ENCODE measurements around the gene CUBN. TPM values are rescaled to one million over a fixed set of nuclear protein-coding genes. Genes with fewer than 3 reads are reported as not detected.
"Not testable (repeated sequence)": the region's sequence is repeated elsewhere in the genome, so short reads cannot be mapped to it uniquely, and the experiment has no call there.

Gene CUBN
- total RNA-seq, 1 donor from 2014 or later = 0.77 TPM

- no peak for ATAC-seq
- intact Hi-C loops (cut with micrococcal nuclease) = no loop called here
- no peak for DNase-seq
These were observed 262.1 kb downstream of the CUBN start for GRCh38 chr10:16867556-16867955.

- DNase-seq = no peak
- intact Hi-C loops (cut with micrococcal nuclease) = no loop called here
- ATAC-seq = no peak
These were observed 262.9 kb downstream of the CUBN start for GRCh38 chr10:16866541-16867275.

DNA sequence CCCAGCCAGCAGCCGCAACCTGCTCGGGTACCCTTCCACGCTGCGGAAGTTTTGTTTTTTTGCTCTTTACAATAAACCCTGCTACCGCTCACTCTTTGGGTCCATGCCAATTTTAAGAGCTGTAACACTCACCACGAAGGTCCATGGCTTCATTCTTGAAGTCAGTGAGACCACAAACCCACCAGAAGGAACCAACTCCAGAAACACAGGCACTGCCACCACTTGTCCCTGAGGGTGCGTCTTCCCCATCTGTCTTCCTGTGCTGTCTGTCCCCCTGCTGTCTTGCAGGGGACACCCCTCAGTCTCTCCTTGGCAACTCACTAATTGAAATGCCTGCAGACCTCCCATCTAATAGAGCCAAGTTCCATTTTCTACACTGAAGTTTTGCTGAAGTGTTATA lies 263.8 kb downstream of the CUBN start:
- ATAC-seq (no peak), DNase-seq (no peak)

DNA sequence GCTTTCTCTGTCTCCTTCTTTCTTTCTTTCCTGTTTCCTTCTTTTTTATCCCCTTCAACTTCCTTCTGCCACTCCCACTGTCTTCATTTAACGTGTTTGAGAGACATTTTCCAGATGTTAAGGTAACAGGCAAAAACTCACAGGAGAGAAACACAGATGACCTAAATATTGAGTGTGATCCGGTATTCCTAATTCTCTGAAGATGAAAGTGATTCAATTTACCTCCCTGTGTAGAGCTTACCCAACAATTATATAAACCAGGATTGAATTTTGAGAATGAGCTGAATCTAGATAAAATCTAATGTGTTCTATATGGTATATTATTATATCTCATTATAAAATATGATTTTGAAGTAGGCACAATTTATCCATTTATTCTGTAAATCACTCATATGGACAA lies 265.8 kb downstream of the CUBN start:
- no peak for ATAC-seq
- intact Hi-C loops (cut with micrococcal nuclease) = no loop called here
- no peak for DNase-seq

More for the DNA sequence above, 263.8 kb downstream of the CUBN start:
- intact Hi-C loops (cut with micrococcal nuclease) = no loop called here

- intact Hi-C loops (cut with micrococcal nuclease) = no loop called here
- no peak for ATAC-seq
- DNase-seq = no peak
These were observed 272.2 kb downstream of the CUBN start for GRCh38 chr10:16857419-16857818.

DNA sequence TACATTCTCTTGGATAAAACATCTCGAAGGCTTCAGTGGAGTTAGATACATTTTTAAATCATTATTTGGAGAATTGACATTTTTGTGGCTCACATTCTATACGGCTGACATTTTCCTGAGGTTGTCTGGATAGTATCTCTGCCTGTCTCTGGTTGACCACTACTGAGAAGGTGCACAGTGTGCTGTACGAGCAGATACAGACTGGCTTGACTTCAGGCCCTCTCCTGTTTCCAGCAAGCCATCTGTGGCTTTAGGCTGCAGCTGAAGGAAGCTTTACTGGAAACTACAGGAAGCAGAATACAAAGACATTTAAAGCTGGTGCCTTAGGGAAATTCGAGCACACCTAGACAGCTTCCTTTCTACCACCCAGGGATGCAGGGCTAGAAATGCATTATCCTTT lies 273.0 kb downstream of the CUBN start:
- intact Hi-C loops (cut with micrococcal nuclease) = no loop called here
- DNase-seq = no peak
- ATAC-seq = peak; percentile 21

GRCh38 chr10:16856092-16856491 lies 273.5 kb downstream of the CUBN start:
- no peak for DNase-seq

GRCh38 chr10:16854623-16855022 lies 275.0 kb downstream of the CUBN start:
- DNase-seq = no peak
- ATAC-seq = no peak
- intact Hi-C loops (cut with micrococcal nuclease) = no loop called here

More at GRCh38 chr10:16856092-16856491, 273.5 kb downstream of the CUBN start:
- no peak for ATAC-seq
- intact Hi-C loops (cut with micrococcal nuclease) = no loop called here

DNA sequence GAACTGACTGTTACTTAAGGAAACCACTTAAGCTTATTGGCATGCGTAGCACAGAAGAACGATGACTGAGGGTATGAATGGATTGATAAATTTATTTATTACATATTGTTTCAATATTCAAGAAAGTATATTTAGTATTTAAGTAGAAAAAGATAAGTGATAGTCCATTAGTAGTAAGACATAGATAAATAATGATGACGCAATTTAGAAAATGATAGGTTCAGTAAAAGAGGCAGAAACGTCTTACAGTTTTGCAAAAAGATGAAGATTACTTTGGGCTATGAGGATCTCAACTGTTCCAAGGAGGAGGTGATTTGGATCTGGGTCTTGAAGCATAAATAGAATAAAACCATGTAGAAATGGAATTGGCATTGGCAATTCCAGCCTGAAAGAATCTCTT lies 275.8 kb downstream of the CUBN start:
- ATAC-seq = no peak
- intact Hi-C loops (cut with micrococcal nuclease) = no loop called here
- no peak for DNase-seq

DNA sequence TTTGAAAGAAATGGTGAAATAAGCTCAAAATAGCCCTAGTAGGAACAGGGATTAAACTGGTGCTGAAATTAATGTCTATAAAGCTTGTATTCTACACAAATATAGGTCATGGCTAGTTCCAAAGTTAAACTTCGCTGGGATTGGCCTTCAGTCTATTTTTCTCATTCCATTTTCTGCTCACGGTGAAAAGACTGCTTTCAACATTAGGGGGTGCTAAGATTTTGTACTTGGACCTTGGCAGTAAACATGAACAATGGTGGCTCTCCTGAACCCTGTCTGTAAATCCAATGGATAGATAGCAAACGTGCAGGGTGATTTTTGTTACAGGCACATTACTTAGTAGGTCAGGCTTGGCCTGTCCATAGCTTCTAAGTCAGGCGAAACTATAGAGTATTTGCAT lies 276.4 kb downstream of the CUBN start:
- no peak for DNase-seq
- ATAC-seq = no peak
- intact Hi-C loops (cut with micrococcal nuclease) = no loop called here

DNA sequence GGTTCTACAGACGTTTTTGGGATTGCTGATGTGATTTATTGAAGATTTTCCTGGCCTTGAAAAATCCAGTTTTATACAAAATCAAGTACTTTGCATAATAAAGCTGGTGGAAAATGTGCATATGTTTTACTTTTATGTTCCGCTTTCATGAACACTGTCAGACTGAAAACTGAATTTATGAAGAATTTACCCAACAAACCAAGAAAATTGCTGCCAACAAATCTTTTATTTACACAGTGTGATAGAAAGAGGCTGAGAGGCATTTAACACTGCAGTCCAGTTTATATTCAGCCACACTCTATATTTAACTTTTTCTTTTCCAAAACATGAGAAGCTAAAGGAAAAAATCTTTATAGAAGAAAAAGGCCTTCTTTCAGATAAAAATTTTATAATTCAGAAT lies 277.0 kb downstream of the CUBN start:
- ATAC-seq (no peak), DNase-seq (no peak)
- intact Hi-C loops (cut with micrococcal nuclease) = no loop called here

DNA sequence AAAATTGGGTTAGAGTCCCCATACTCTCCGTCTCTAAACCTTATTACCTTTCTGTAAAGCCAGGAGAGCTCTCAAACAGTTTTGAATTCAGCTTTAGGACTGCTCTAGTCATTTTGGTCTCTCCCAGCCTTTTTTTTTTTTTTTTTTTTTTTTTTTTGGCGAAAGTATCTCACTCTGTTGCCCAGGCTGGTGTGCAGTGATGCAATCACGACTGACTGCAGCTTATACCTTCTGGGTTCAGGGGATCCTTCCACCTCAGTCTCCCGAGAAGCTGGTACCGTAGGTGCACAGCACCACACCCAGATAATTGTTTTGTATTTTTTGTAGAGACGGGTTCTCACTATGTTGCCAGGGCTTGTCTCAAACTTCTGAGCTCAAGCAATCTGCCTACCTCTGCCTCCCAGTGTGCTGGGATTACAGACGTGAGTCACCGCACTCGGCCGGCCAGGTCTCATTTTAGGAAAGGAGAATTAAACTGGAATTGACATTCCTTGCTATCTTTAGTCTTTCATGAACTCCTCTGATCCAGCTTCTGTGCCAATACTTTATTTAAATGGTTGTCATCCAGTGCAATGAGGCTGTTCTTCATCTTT lies 281.0 kb downstream of the CUBN start:
- DNase-seq (no peak), ATAC-seq (no peak)
- intact Hi-C loops (cut with micrococcal nuclease) = no loop called here

GRCh38 chr10:16847644-16848043 lies 282.0 kb downstream of the CUBN start:
- DNase-seq = no peak
- no peak for ATAC-seq
- intact Hi-C loops (cut with micrococcal nuclease) = no loop called here

- intact Hi-C loops (cut with micrococcal nuclease) = no loop called here
- ATAC-seq = no peak
- no peak for DNase-seq
These were observed 284.4 kb downstream of the CUBN start for GRCh38 chr10:16845248-16845647.

- DNase-seq = no peak
- intact Hi-C loops (cut with micrococcal nuclease) = loop anchor here (5.0 kb wide), 1 partner anchor 414 kb away; no protein-coding TSS in a partner anchor
- peak; percentile 64 for ATAC-seq
These were observed 286.2 kb downstream of the CUBN start for GRCh38 chr10:16843252-16843870.

DNA sequence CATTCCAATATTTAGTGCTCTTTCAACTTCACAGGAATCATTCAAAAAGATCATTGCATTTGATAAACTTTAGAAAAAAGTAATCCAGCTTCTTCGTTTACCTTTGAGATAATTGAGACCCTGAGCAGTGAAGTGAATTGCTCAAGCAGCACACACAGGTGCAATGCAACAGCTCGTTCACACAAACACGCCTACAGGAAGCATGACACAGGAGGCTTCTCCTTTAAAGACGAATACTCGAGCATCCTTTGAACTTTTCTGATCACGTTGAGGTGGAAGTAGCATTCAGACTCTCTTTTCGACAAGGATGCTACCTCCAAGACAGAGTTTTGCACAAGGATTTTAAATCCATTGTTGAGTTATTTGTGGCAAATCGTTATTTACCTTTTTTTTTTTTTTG lies 294.4 kb downstream of the CUBN start:
- intact Hi-C loops (cut with micrococcal nuclease) = no loop called here
- ATAC-seq = no peak
- DNase-seq = no peak

DNA sequence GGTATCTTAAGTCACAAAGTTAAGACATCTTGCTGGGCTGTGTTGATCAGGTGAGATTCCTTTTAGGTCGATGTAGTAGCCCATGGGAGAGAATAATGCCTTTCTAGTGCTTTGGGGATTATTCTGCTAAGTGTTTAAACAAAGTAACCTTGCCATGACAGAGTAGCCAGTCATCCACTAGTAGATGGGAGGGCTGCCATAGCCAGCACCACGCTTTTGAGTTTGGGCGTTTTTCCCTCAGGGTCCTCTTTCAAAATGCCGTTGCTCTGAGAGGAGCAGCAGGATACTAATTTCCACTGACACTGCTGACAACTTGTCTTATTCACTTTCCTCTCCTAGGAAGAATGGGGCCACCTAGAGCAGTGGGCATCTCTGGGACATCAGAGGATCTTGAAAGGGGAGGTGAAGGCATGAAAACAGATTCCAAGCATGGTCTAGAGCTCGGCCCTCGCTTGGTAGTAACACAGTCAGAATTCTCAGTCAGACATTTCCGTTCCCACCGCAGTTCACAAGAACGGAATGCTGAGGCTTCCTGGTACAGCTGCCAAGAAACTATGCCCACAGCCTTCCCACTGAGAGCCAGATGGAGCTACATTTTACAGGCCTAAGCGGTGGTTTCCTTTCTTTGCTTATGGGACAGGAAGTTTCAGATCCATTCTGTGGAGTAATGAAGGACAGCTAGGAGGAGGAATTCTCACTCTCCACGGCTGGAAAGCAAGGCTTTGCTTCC lies 297.1 kb downstream of the CUBN start:
- DNase-seq = no peak
- ATAC-seq = peak; percentile 37
- intact Hi-C loops (cut with micrococcal nuclease) = no loop called here

DNA sequence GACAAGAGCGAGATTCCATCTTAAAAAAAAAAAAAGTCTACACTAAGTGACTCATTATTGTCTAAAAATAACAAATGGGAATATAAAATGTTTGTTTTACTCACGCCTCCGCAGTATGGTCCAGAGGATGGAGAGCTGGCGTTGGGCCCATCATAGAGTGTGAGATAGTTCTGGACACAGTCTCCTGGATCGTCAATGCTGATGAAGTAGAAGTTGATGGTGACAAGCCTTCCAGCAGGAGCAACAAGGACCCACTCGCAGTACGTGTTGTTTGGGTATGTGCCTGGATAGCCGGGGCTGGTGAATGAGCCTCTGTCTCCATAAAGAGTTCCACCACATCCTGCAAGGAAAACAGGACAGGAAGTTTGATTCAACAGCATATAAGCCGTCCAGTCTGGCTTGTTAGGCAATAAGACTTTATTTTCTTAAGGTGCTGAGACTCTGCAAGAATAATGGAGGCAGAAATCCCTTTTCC lies 300.9 kb downstream of the CUBN start:
- intact Hi-C loops (cut with micrococcal nuclease) = no loop called here
- peak; percentile 64 for ATAC-seq
- DNase-seq = peak; percentile 38

DNA sequence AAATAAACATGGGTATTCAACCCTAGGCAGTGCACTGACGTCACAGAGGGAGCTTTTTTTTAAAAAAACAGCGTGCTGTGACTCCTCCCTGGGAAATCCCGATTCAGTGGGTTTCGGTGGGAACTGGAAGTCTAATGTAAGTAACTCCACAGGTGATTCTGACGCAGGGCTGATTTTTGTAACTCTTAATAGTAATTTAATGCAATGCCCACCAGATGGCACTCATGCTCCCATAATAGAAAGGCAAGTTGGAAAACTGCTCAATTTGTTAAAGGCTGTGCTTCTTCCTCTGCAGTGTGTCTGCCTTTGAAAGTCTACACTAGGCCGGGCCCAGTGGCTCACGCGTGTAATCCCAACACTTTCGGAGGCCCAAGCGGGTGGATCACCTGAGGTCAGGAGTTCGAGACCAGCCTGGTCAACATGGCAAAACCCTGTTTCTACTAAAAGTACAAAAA lies 301.5 kb downstream of the CUBN start:
- intact Hi-C loops (cut with micrococcal nuclease) = no loop called here
- peak; percentile 91 for ATAC-seq
- peak; percentile 38 for DNase-seq

DNA sequence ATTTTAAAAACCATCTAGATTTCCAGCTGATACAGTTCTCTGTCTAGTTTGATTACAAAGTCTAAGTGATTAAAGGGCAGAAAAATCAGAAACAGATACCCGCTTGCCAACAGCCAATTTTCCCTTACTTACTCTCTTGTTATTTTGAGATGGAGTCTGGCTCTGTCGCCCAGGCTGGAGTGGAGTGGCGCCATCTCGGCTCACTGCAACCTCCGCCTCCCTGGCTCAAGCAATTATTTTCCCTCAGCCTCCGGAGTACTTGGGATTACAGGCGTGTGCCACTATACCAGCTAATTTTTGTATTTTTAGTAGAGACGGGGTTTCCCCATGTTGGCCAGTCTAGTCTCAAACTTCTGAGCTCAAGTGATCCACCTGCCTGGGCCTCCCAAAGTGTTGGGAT lies 302.1 kb downstream of the CUBN start:
- intact Hi-C loops (cut with micrococcal nuclease); DNase-seq: not testable (repeated sequence)
- peak; percentile 37 for ATAC-seq
